Psoas muscle (tissue), 8 donors: Measurements from ENCODE around the gene PHF19. TPM values are rescaled to one million over a fixed set of nuclear protein-coding genes. Genes with fewer than 3 reads are reported as not detected.

Source experiments
- ATAC-seq, 4 donors: fragments of 200-7000 bp; cut with Tn5 transposase; one replicate each; pipeline ENCODE4 v1.9.1; 2020; ENCODE audit warnings: moderate library complexity in 3 of 4, mild to moderate bottlenecking in 2 of 4
- DNase-seq, 2 donors: peaks; one replicate each; pipeline ENCODE4 v3.0.0-alpha.2; 2020
- H3K27ac ChIP-seq: fragments of 200-600 bp; one replicate; pipeline ENCODE4 v1.8.0; 2022
- H3K27me3 ChIP-seq, 3 donors: fragments of 200-600 bp in 1 of 3; one replicate each; pipeline versions ENCODE4 v1.6.1 to v1.8.0; 2013 to 2022; ENCODE audit warnings: low read length in 2 of 3, mild to moderate bottlenecking in 2 of 3, moderate library complexity in 1 of 3; ENCODE audit not compliant: insufficient read depth in 3 of 3
- H3K36me3 ChIP-seq, 2 donors: fragments of 200-600 bp in 1 of 2; one replicate each; pipeline versions ENCODE4 v1.6.1 to v1.8.0; 2013 to 2022; ENCODE audit warnings: low read depth in 1 of 2, mild to moderate bottlenecking in 1 of 2, moderate library complexity in 1 of 2; ENCODE audit not compliant: insufficient read depth in 1 of 2
- H3K4me1 ChIP-seq: fragments of 200-600 bp; one replicate; pipeline ENCODE4 v1.8.0; 2022
- H3K4me3 ChIP-seq: fragments of 200-600 bp; one replicate; pipeline ENCODE4 v1.8.0; 2022; ENCODE audit warnings: mild to moderate bottlenecking
- H3K9me3 ChIP-seq: fragments of 200-600 bp; one replicate; pipeline ENCODE4 v1.8.0; 2022
- CTCF ChIP-seq: fragments of 200-600 bp; IDR thresholded peaks from one replicate; pipeline ENCODE4 v1.8.0; 2022; ENCODE audit warnings: antibody characterized with exemption
- WGBS, 3 donors: extraction: QIAGEN DNeasy Blood & Tissue Kit; methylation state at CpG; one replicate each; pipeline versions ENCODE4 v1.1.6 to v1.1.7; 2013; 5-methylcytosine and 5-hydroxymethylcytosine counted together
- intact Hi-C, 2 donors: fragments of 100-400 bp; cut with DNase I; formaldehyde crosslinking; loops; one replicate each; pipeline versions ENCODE4 v1.11.0 to v1.14.2; 2022
- polyA plus RNA-seq, 3 donors: library from polyadenylated mRNA; stranded (reverse); fragments of 200-250 nt; gene quantifications; one replicate each; pipeline ENCODE4 v1.2.3, GENCODE V29; 2013
- total RNA-seq, 4 donors: library from RNA; stranded (reverse); fragmentation: NEBNext Ultra II Directional in 2 of 4; extraction: Animal tissue kit (Norgen Biotek cat#: 25700) in 2 of 4; gene quantifications; one replicate each; pipeline versions ENCODE4 v1.2.1 to v1.2.4, GENCODE V29; 2021 to 2023
- donor health status: healthy with polysubstance abuse.
- donor health status: DM: no; HTN: no; CAD: no; lungs with moderate emphysema.
- donor health status: Bipolar disorder and iron deficiency.
- donor health status: healthy.
- donor health status: DM: yes; HTN: yes; CAD: no.
- donor health status: DM: no; HTN: no; CAD: no.
- donor health status: DM: no; HTN: no; CAD: no.
- donor health status: DM: yes; HTN: yes; CAD: no.

PHF19 gene
- total and polyA plus RNA-seq, 7 donors = 6.8 to 14.8 (median 10.1) TPM

GRCh38 chr9:120868339-120868675 lies 8.7 kb downstream of the PHF19 start:
- 15 to 26% (median 23%) methylated on average over 11 of the region's 11 CpGs for WGBS, 3 donors
- Histone ChIP-seq H3K4me1 (no peaks in the 10 kb centered on the region), H3K4me3 (peak overlapping the region; percentile 71), H3K27me3 (no peaks in the 10 kb centered on the region), H3K36me3 (peaks cover 0 to 11% of the 10 kb centered on the region in 2 donors), H3K27ac (peak overlapping the region; percentile 84), H3K9me3 (no peaks in the 10 kb centered on the region)
- intact Hi-C loops = loop anchor here in 1 of 2 donors (10.0 kb wide), 1 partner anchor 186 kb away; the partner anchor contains the start of gene C5
- no peak for TF ChIP-seq CTCF
- DNase-seq (no peak), ATAC-seq (peak in 1 of 4 donors; percentile 43)

- no peak for ATAC-seq
- intact Hi-C loops = loop anchor here in 1 of 2 donors (10.0 kb wide), 1 partner anchor 187 kb away; the partner anchor contains the start of gene C5
- TF ChIP-seq CTCF = no peak
- DNase-seq = no peak
- Histone ChIP-seq H3K9me3 (no peaks in the 10 kb centered on the region), H3K4me1 (no peaks in the 10 kb centered on the region), H3K36me3 (peaks cover 0 to 16% of the 10 kb centered on the region in 2 donors), H3K27ac (peak overlapping the region; percentile 84), H3K4me3 (peak overlapping the region; percentile 71), H3K27me3 (no peaks in the 10 kb centered on the region)
- whole genome bisulfite sequencing, 3 donors = 85 to 87% (median 86%) methylated on average over 15 of the region's 15 CpGs
Observed at GRCh38 chr9:120867676-120868338, 9.2 kb downstream of the PHF19 start.

- ATAC-seq = no peak
- 91 to 95% (median 94%) methylated on average over 6 of the region's 6 CpGs for WGBS, 3 donors
- Histone ChIP-seq H3K4me1 (no peaks in the 10 kb centered on the region), H3K9me3 (no peaks in the 10 kb centered on the region), H3K27me3 (no peaks in the 10 kb centered on the region), H3K4me3 (no peak overlapping the region), H3K27ac (no peak overlapping the region), H3K36me3 (peaks cover 0 to 22% of the 10 kb centered on the region in 2 donors)
- intact Hi-C loops = loop anchor here in 1 of 2 donors (10.0 kb wide), 1 partner anchor 188 kb away; the partner anchor contains the start of gene C5
- DNase-seq = no peak
- TF ChIP-seq CTCF = no peak
Observed at GRCh38 chr9:120866651-120867050, 10.3 kb downstream of the PHF19 start.

- Histone ChIP-seq H3K4me1 (no peaks in the 10 kb centered on the region), H3K36me3 (peaks cover 0 to 29% of the 10 kb centered on the region in 2 donors), H3K27ac (no peak overlapping the region), H3K27me3 (no peaks in the 10 kb centered on the region), H3K4me3 (no peak overlapping the region), H3K9me3 (no peaks in the 10 kb centered on the region)
- no peak for DNase-seq
- no peak for TF ChIP-seq CTCF
- no peak for ATAC-seq
- intact Hi-C loops = loop anchor here in 1 of 2 donors (10.0 kb wide), 1 partner anchor 189 kb away; the partner anchor contains the start of gene C5
- WGBS, 3 donors = 60 to 100% (median 74%) methylated on average over 1 to 5 of the region's 5 CpGs
Observed at GRCh38 chr9:120865809-120866208, 11.2 kb downstream of the PHF19 start.
